Adrenal gland (tissue), 12 donors: ENCODE data around the gene OSBPL10. TPM values are rescaled to one million over a fixed set of nuclear protein-coding genes. Genes with fewer than 3 reads are reported as not detected.
A peak's percentile ranks its signal among the peaks of the same experiment; 100 is the strongest.

Experiments
- DNase-seq, 7 donors: peaks; one replicate each; pipeline ENCODE4 v3.0.0-alpha.2; 2019 to 2020
- H3K27ac ChIP-seq, 5 donors: fragments of 200-600 bp; sonication (generic) in 4 of 5; 1 replicate in 3 of 5; 2 replicates in 2 of 5; pipeline versions ENCODE4 v1.5.1 to v1.8.0; 2016 to 2020; ENCODE audit warnings: mild to moderate bottlenecking in 1 of 5
- H3K27me3 ChIP-seq: fragments of 200-600 bp; 2 replicates; pipeline ENCODE4 v1.8.0; 2021
- H3K36me3 ChIP-seq, 2 donors: fragments of 200-600 bp; replicated peaks in 1 of 2; 1 replicate in 1 of 2; 2 replicates in 1 of 2; pipeline versions ENCODE4 v1.5.1 to v1.8.0; 2018 to 2022
- H3K4me1 ChIP-seq, 2 donors: fragments of 200-600 bp; replicated peaks in 1 of 2; 1 replicate in 1 of 2; 2 replicates in 1 of 2; pipeline versions ENCODE4 v1.5.1 to v1.8.0; 2018 to 2021
- H3K4me3 ChIP-seq, 4 donors: fragments of 200-600 bp; sonication (generic) in 3 of 4; one replicate each; pipeline ENCODE4 v1.5.1; 2016 to 2018
- H3K9me3 ChIP-seq, 3 donors: fragments of 200-600 bp; sonication (generic) in 1 of 3; replicated peaks in 1 of 3; 1 replicate in 2 of 3; 2 replicates in 1 of 3; pipeline versions ENCODE4 v1.5.1 to v1.8.0; 2016 to 2021
- CTCF ChIP-seq, 6 experiments: fragments of 450-650 bp in 4 of 6; fragments of 200-600 bp in 2 of 6; sonication (generic) in 1 of 6; IDR thresholded peaks; 1 replicate in 5 of 6; 2 replicates in 1 of 6; pipeline versions ENCODE4 v1.5.1 to v1.8.0; 2016 to 2021; ENCODE audit warnings: antibody characterized with exemption in 6 of 6, mild to moderate bottlenecking in 2 of 6, moderate library complexity in 1 of 6
- POLR2A ChIP-seq, 2 donors: fragments of 450-650 bp; IDR thresholded peaks; one replicate each; pipeline ENCODE4 v1.6.1; 2017; ENCODE audit warnings: antibody characterized with exemption in 2 of 2, mild to moderate bottlenecking in 2 of 2, moderate library complexity in 1 of 2
- WGBS, 4 donors: extraction: QIAGEN DNeasy Blood & Tissue Kit in 2 of 4; methylation state at CpG; one replicate each; pipeline versions ENCODE4 v1.1.5 to v1.1.7; 2013 to 2017; 5-methylcytosine and 5-hydroxymethylcytosine counted together
- intact Hi-C, 2 donors: fragments of 100-400 bp; cut with DNase I; formaldehyde crosslinking; loops; one replicate each; pipeline versions ENCODE4 v1.14.1 to v1.15.0; 2022 to 2023
- polyA plus RNA-seq, 3 donors: library from polyadenylated mRNA; stranded (reverse); fragments of 200-250 nt in 2 of 3; fragments of 350-450 nt in 1 of 3; fragmentation: Illumina TruSeq in 1 of 3; extraction: RNeasy Lipid Tissue Mini Kit (QIAGEN cat#74804) in 1 of 3; gene quantifications; one replicate each; pipeline ENCODE4 v1.2.3, GENCODE V29; 2013 to 2014
- total RNA-seq, 9 donors: library from RNA; depleted of rRNA in 4 of 9; stranded (reverse); fragments of >200 nt in 4 of 9; fragments of 120-200 nt in 1 of 9; fragmentation: NEBNext Ultra II Directional in 1 of 9; extraction: Animal tissue kit (Norgen Biotek cat#: 25700) in 1 of 9; gene quantifications; one replicate each; pipeline versions ENCODE4 v1.1.0 to v1.2.4, GENCODE V29; 2013 to 2023
- donor health status: healthy with polysubstance abuse.
- donor health status: Bipolar disorder and iron deficiency.
- donor health status: DM: yes; HTN: yes; CAD: no.
- donor health status: DM: no; HTN: no; CAD: no.
- donor health status: DM: no; HTN: no; CAD: no.
- donor health status: DM: yes; HTN: yes; CAD: no.

Gene OSBPL10
- total and polyA plus RNA-seq, 12 donors, result 2.0 to 55.6 (median 9.4) TPM

- Histone ChIP-seq H3K9me3 (no peaks in the 10 kb centered on the region), H3K4me3 (no peak overlapping the region), H3K36me3 (no peaks in the 10 kb centered on the region), H3K27ac (no peak overlapping the region), H3K27me3 (no peaks in the 10 kb centered on the region), H3K4me1 (peaks cover 0 to 3% of the 10 kb centered on the region in 2 donors)
- WGBS, 4 donors, result 60 to 81% (median 66%) methylated on average over 7 of the region's 7 CpGs
- no peak for TF ChIP-seq CTCF (IDR thresholded peaks at IDR 0.05)
- no peak for TF ChIP-seq POLR2A (IDR thresholded peaks at IDR 0.05)
- intact Hi-C loops, result no loop called here
- no peak for DNase-seq
Measured at GRCh38 chr3:31755926-31756658, 225.0 kb downstream of the OSBPL10 start.

DNA sequence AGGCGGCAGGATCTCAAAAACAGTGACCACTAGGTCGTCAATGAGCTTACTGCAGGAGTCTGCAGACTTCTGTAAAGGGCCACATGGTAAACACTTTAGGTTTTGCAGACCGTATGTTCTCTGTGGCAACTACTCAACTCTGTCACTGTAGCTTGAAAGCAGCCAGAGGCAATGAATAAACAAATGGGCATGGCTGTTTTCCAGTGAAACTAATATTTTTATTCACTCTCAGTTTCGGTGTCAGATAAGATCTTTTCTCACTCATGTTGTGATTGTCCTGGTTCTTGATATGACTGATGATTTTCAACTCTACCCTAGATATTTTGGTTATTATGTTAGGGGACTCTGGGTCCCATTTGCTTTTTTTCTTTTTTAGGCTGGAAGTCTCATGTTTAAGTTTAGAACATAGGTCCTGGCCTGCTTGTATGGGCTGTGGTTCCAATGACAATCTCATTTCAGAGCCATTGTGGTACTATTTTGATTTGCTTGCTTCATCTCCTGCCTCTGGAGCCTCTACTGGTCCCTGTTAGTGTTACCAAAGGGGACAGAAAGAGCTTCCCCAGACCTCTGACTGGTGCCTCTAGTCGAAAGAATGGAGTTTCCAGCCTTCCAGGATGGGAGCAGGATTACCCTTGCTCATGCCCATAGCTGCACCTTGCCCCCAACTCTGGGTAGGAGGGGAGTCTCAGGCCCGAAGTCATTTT is 226.3 kb downstream of the OSBPL10 start:
- H3K27me3 ChIP-seq, result no peaks in the 10 kb centered on the region
- no peaks in the 10 kb centered on the region for H3K36me3 ChIP-seq
- H3K4me1 ChIP-seq, result peaks cover 0 to 3% of the 10 kb centered on the region in 2 donors
- no peak overlapping the region for H3K27ac ChIP-seq
- H3K9me3 ChIP-seq, result no peaks in the 10 kb centered on the region
- H3K4me3 ChIP-seq, result no peak overlapping the region
- DNase-seq, result no peak
- intact Hi-C loops, result no loop called here
- TF ChIP-seq POLR2A (IDR thresholded peaks at IDR 0.05) (no peak), CTCF (IDR thresholded peaks at IDR 0.05) (no peak)
- WGBS, 4 donors, result 80 to 85% (median 83%) methylated on average over 6 of the region's 6 CpGs

DNA sequence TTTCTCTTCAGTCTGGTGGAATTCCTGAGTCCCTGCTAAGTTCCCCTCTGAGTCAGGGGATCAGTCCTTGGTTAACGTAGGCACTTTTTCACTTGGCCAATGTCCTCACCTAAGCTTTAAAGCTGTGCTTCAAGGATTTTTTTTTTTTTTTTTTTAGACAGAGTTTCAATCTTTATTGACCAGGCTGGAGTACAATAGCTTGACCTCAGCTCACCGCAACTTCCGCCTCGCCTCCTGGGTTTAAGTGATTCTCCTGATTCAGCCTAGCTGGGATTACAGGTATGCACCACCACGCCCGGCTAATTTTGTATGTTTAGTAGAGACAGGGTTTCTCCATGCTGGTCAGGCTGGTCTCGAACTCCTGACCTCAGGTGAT is 228.0 kb downstream of the OSBPL10 start:
- no peak overlapping the region for H3K4me3 ChIP-seq
- peaks cover 0 to 3% of the 10 kb centered on the region in 2 donors for H3K4me1 ChIP-seq
- H3K27ac ChIP-seq, result peak overlapping the region in 1 of 5 donors; percentile 15
- no peaks in the 10 kb centered on the region for H3K9me3 ChIP-seq
- 85 to 87% (median 85%) methylated on average over 7 of the region's 7 CpGs for WGBS, 4 donors
- TF ChIP-seq CTCF (IDR thresholded peaks at IDR 0.05), result no peak
- TF ChIP-seq POLR2A (IDR thresholded peaks at IDR 0.05), result no peak
- no peaks in the 10 kb centered on the region for H3K27me3 ChIP-seq
- DNase-seq, result peak in 2 of 7 donors; percentile 27 to 46
- H3K36me3 ChIP-seq, result no peaks in the 10 kb centered on the region
- intact Hi-C loops, result no loop called here

DNA sequence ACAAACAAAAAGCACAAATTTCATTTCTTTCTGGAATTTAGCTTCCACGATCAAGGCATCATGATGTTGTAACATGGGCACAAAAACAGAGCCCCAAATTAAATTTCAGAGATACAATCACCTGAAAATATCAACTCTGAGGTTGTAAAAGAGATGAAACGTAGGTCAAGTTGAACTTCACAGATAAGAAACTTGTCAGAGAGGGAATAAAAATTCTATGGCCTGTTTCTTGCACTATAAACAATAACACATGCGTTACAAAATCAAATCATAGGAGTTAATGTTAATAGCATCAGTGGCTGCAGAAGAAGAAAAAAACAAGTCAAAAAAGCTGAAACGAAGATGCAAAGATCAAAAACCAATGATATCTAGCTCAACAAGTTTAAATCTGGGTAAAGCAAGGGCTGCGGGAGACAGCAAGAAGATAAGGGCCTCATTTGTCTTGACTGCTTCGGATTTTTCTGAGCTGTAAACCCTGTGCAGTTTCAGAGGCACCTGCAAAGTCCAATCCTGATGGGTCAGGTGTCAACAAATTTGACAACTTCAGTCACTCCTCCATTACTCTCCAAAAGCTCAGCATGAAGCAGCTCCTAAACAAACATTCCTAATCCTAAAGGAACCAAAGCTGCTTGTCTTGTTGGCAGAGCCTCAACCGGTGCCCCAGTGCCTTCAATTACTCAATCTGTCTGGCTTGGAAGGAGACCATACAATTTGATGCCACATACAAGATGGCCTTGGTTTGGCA is 228.6 kb downstream of the OSBPL10 start:
- no peaks in the 10 kb centered on the region for H3K27me3 ChIP-seq
- peaks cover 0 to 3% of the 10 kb centered on the region in 2 donors for H3K4me1 ChIP-seq
- DNase-seq, result peak in 2 of 7 donors; percentile 13 to 26
- H3K9me3 ChIP-seq, result no peaks in the 10 kb centered on the region
- no peak overlapping the region for H3K27ac ChIP-seq
- intact Hi-C loops, result no loop called here
- TF ChIP-seq CTCF (IDR thresholded peaks at IDR 0.05), result no peak
- no peak for TF ChIP-seq POLR2A (IDR thresholded peaks at IDR 0.05)
- 61 to 67% (median 66%) methylated on average over 7 of the region's 7 CpGs for WGBS, 4 donors
- H3K4me3 ChIP-seq, result no peak overlapping the region
- H3K36me3 ChIP-seq, result no peaks in the 10 kb centered on the region
